ENCODE measurements around the gene SERPINE1. TPM values are rescaled to one million over a fixed set of nuclear protein-coding genes. Genes with fewer than 3 reads are reported as not detected.

SERPINE1 gene
- total RNA-seq, result 6.8 TPM

DNA sequence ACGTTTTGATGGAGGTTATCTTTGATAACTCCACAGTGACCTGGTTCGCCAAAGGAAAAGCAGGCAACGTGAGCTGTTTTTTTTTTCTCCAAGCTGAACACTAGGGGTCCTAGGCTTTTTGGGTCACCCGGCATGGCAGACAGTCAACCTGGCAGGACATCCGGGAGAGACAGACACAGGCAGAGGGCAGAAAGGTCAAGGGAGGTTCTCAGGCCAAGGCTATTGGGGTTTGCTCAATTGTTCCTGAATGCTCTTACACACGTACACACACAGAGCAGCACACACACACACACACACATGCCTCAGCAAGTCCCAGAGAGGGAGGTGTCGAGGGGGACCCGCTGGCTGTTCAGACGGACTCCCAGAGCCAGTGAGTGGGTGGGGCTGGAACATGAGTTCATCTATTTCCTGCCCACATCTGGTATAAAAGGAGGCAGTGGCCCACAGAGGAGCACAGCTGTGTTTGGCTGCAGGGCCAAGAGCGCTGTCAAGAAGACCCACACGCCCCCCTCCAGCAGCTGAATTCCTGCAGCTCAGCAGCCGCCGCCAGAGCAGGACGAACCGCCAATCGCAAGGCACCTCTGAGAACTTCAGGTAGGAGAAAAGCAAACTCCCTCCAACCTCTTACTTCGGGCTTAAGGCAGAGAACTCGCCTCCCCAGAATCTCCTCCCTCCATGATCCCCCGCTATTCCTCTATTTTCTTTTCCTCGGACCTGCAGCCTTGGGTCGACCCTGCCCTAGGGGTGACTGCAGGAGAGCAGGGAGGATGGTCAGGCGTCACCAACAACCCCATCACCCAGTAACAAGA lies at the start of gene SERPINE1:
Gene SERPINE1 (plus strand): TSS at position 454 of the 809 bp plus-strand sequence. CDS start 1,290 bp downstream, outside the sequence.

DNA sequence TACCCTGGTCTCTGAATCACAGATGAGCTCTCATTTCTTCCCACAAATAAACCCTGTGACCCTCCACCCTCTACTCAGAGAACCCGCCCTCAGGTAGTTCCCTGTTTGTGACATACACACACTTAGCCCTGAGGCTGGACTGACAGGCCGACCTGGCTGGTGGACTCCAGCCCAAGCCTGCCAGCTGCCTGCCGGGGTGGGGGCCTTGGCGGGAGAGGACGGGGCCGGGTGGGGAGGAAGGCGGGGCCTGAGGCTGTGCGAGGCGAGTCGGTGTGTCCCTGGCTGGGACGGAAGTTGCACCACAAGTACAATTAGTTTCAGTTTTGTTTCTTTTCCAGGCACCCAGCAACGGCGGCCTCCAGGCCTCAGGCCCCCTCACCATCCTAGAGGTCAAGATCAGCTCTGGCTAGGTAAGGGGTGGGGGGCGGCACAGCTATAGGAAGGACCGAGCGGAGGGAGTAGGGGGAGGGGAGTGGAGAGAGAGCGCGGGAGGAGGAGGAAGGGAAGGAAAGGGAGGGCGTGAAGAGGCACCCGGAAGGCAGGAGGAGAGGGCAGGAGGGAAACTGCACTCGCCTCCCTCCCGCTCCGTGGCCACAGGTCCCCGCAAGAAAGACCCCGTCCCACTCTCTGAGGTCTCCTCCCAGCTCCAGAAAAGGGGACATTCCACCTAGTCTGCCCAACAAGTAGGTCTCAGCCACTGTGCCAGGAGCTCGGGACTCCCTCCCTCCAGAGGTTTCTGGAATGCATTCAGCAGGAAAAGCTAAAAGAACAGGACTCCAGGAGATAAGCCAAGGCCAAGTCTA lies 41.5 kb upstream of the SERPINE1 start, which contains the start of gene TRIM56:
Gene TRIM56 (plus strand): TSS at position 320 of the 803 bp plus-strand sequence. CDS start 1,832 bp downstream, outside the sequence.

DNA sequence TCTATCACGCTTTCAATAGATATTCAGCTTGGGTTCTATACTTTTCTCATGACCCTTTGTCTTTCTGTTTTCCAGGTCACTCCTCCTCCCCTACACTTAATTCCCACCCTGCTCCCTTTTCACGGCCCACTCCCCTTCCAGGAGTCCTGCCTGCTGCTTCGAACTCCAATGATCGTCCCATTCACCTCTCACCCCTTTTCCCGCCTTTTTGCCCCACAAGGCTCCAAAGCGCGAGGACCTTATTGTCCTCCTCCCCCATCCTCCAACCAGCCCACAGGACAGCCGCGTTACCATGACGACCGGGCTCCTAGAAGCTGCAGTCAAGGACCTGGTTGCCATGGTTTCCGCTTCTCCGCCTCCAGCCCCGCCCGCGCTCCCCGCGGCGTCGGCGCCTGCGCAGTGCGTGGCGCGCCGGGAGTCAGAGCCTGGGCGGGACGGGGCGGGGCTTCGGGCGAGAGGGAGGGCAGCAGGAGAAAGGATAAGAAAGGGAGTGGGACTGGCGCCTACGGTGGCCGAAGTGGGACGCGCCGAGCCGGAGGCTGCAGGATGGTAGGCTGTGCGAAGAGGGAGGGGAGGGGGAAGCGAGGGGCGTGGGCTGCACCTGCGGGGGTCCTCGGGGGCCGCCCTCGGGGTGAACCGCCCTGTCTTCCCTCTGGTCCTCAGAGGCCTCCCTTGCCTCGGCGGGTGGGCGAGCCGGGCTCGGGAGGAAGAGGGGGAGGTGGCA lies 27.2 kb downstream of the SERPINE1 start, which contains the start of gene AP1S1:
Gene AP1S1 (plus strand): TSS at position 508 of the 724 bp plus-strand sequence. CDS start 39 bp downstream, at position 547.

DNA sequence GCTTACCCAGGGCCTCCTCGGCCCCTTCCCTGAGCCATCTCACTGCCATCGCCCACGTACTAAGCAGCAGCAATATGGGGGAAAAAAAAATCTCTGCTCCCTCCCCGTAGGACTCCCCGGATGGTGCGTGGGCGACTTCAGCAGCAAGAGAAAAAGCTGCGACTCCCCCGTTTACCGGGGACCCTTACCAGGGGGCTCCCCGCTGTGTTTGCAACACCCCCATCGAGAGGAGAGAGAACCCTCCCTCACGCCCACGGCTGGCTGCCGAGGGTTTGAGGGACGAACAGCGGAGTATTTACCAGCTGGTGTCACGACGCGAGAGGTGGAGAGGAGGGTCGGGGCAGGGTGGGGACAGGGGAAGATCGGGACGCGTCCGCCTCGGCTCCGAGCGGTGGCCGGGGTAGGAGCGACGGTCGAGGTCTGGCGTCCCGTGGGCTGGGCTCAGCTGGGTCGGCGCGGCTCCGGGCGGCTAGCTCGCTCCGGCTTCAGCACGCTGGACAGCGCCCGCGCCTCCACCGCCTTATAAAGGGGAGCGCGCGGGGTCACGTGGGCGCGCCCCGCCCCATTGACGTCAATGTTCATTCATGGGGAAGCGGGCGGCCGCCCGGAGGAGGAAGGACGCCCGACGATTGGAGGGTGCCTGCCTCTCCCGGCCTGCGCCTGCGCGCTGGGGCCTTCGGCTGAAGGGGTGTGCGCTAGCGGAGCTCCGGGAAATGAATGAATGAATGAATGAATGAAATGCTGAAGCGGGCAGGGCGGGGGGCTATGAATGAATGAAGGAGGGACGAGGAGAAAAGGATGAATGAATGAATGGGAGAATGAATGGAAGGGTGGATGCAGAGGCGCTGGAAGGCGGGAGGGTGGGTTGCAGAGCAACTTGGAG lies 38.4 kb downstream of the SERPINE1 start, which contains the start of gene VGF:
Gene VGF (minus strand): TSS at position 495 of the 883 bp plus-strand sequence. CDS start 726 bp downstream, outside the sequence.

DNA sequence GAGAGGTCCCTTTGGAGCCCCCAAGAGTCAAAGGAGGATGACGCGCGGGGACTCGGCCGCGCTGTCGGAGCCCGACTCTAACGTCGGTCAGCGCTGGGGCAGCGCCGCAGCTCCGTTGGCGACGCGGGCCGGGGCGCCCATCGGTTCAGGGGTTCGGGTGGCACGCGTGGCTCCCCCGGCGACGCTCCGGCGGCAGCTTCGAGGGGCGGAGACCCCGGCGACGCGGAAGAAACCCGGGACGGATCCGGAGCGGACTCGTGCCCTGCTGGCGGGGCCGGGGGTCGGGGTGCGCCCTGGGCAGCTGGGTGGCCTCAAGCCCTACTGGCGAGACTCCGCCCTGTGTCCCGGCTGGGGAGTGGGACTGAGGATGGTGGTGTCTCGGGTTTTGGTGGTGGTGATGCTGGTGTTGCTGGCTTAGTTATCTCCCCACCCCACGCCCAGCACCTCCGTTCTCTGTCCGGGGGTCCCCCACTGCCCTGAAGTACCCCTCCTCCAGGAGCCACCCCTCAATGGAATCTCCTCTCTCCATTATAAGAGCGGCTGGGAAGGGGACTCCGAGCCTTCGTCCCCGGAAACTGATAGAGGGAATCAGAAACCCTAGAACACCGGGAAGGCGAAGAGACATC lies 53.3 kb downstream of the SERPINE1 start, which contains the start of gene NAT16:
Gene NAT16 (minus strand): TSS at position 164 of the 626 bp plus-strand sequence. CDS start 5,486 bp downstream, outside the sequence.

Other genes with a start within 250 kb of the SERPINE1 start
- gene UFSP1, start 237.4 kb upstream of the SERPINE1 start, total RNA-seq, result 0.82 TPM
- gene ACHE, start 231.2 kb upstream of the SERPINE1 start, total RNA-seq, result 25.7 TPM
- not detected for gene MUC3A, start 177.6 kb upstream of the SERPINE1 start, total RNA-seq
- gene MUC12, start 157.5 kb upstream of the SERPINE1 start, total RNA-seq, result not detected
- not detected for gene MUC17, start 107.0 kb upstream of the SERPINE1 start, total RNA-seq
- gene TRIM56, start 41.6 kb upstream of the SERPINE1 start, total RNA-seq, result 13.4 TPM
- 32.5 TPM for gene AP1S1, start 27.4 kb downstream of the SERPINE1 start, total RNA-seq
- gene VGF, start 38.5 kb downstream of the SERPINE1 start, total RNA-seq, result 2.2 TPM
- gene NAT16, start 53.2 kb downstream of the SERPINE1 start, total RNA-seq, result 0.82 TPM
- not detected for gene MOGAT3, start 73.9 kb downstream of the SERPINE1 start, total RNA-seq
- gene PLOD3, start 90.5 kb downstream of the SERPINE1 start, total RNA-seq, result 26.4 TPM
- 52.2 TPM for gene ZNHIT1, start 91.1 kb downstream of the SERPINE1 start, total RNA-seq
- gene CLDN15, start 110.7 kb downstream of the SERPINE1 start, total RNA-seq, result 5.8 TPM
- 133 TPM for gene FIS1, start 118.0 kb downstream of the SERPINE1 start, total RNA-seq
- gene IFT22, start 194.7 kb downstream of the SERPINE1 start, total RNA-seq, result 41.7 TPM
- 6.9 TPM for gene COL26A1, start 235.8 kb downstream of the SERPINE1 start, total RNA-seq

Measured in camera-type eye (tissue), 1 donor.